ENCODE measurements around the gene CLEC4G.

Gene CLEC4G

GRCh38 chr19:7692417-7693088 is 39.4 kb downstream of the CLEC4G start:
- DNase-seq (ENCODE audit: extremely low read depth, low read depth), result no peak
- TF ChIP-seq CTCF (IDR thresholded peaks at IDR 0.05; ENCODE audit: low read depth, low read length), result no peak

GRCh38 chr19:7691497-7691896 is 40.4 kb downstream of the CLEC4G start:
- DNase-seq (ENCODE audit: extremely low read depth, low read depth), result no peak
- TF ChIP-seq CTCF (IDR thresholded peaks at IDR 0.05; ENCODE audit: low read depth, low read length), result no peak

GRCh38 chr19:7690779-7691258 is 41.1 kb downstream of the CLEC4G start:
- no peak for DNase-seq (ENCODE audit: extremely low read depth, low read depth)
- TF ChIP-seq CTCF (IDR thresholded peaks at IDR 0.05; ENCODE audit: low read depth, low read length), result no peak

- no peak for DNase-seq (ENCODE audit: extremely low read depth, low read depth)
- no peak for TF ChIP-seq CTCF (IDR thresholded peaks at IDR 0.05; ENCODE audit: low read depth, low read length)
These were observed 42.7 kb downstream of the CLEC4G start for GRCh38 chr19:7689165-7689564.

- no peak for TF ChIP-seq CTCF (IDR thresholded peaks at IDR 0.05; ENCODE audit: low read depth, low read length)
- DNase-seq (ENCODE audit: extremely low read depth, low read depth), result no peak
These were observed 44.7 kb downstream of the CLEC4G start for GRCh38 chr19:7687177-7687576.

- TF ChIP-seq CTCF (IDR thresholded peaks at IDR 0.05; ENCODE audit: low read depth, low read length), result no peak
- no peak for DNase-seq (ENCODE audit: extremely low read depth, low read depth)
These were observed 46.1 kb downstream of the CLEC4G start for GRCh38 chr19:7685546-7686445.
